GM19468 (cell line): ENCODE measurements around the gene RPTOR.

Experiments
- ATAC-seq: cut with Tn5 transposase; IDR thresholded peaks from one replicate; pipeline ENCODE4 v1.9.1; 2021; ENCODE audit warnings: mild to moderate bottlenecking, moderate library complexity, moderate number of reproducible peaks; ENCODE audit not compliant: unreplicated experiment; ENCODE audit errors: extremely low read depth

Gene RPTOR

DNA sequence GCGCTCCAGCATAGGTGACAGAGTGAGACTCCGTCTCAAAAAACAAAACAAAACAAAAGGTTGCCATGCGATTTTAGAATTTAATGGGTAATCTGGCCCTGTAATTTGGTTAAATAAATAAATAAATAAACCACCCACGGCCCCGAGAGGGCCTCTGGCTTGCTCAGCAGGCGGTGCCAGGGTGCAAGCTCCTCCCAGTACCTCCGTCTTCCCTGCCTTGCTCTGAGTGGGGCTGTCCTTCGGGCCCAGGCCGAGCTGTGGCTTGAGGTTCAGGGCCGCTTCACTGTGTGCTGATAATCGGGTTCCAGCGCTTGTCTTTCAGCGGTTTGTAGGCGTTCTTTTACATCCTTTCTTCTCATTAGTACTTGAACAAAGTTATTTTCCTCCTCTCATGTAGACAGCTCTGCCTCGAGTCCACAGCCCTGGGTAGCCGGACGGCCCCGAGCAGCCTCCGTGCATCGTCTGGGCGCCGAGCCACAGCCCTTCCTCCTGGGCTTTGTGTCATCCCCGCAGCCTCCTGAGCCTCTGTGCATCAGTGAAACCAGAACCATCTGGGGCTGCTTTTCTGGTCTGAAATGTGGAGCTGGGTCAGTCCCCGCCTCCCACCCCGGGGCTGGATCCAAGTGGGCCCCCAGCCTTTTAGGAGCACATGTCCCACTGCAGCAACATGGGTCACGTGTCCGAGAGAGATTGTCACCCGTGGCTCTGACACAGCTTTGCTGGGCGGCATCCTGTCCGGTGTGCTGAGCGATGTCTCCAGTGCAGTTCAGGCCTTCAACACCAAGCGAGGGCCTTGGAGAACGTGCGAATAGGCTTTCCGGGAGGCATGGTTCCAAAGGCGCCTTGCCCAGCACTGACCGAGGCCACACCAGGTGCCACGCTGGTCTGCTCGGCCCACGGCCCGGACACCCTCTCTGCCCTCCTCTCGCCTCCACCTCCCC lies 289.6 kb downstream of the RPTOR start:
- ATAC-seq: no peak

GRCh38 chr17:80834893-80835275 lies 290.2 kb downstream of the RPTOR start:
- ATAC-seq: no peak

DNA sequence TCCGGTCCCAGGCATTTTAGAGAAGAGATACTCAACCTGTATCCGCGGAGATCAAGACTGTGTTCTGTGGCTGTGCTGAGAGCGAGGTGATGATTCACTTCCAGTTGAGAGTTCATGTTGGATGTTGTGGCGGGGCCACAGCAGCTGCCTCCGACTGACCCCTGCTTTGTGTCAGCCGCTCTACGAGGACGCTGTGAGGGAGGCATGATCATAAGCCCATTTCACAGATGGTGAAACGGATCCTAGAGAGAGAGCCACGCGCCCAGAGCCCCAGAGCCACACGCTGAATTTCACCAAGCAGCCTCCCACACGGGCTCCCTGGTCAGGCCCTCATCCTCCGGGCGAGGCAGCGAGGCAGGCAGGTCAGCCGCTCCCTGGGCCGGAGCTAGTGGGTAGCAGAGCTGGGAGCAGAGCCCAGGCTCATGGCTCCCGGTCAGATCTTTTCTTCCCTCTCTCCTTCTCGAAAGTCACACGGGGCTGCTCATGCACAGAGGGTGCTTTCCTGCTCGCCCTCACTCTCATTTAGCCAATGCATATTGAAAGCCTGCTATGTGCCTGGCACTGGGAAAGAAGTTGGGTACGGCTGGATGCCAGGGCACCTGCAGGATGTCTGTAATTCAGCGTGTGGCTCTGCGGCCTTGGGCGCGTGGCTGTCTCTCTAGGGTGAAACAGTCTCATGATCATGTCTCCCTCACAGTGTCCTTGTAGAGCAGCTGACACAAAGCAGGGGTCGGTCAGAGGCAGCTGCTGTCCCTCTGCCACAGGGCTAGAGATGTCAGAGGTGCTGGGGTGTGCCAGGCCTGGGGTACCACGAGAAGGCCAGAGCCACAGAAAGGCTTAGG lies 291.4 kb downstream of the RPTOR start:
- no peak for ATAC-seq

- ATAC-seq: no peak
Measured at GRCh38 chr17:80836658-80836965, 292.0 kb downstream of the RPTOR start.

DNA sequence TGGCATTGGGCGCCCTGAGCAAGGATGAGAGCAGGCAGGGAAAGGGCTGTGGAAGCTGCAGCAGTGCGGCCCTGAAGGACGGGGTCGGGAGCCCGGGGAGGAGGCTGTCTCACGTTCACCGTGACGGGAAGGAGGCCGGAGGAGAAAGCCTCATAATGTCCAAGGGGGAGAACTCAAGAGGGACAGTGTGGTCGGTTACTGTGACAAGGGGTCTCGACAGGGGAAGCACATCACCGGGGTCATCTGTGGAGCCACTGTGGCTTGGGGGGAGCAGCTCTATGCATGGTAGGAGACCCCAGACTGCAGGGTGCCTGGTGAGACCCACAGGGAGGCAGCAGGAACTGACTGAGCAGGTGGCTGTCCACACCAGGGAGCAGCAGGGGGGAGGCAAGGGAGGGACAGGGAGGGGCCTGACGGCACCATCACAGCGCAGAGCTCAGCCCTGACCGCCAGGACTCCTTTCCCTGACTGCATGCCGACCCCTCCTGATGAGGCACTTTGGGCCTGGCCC lies 292.4 kb downstream of the RPTOR start:
- ATAC-seq: no peak

DNA sequence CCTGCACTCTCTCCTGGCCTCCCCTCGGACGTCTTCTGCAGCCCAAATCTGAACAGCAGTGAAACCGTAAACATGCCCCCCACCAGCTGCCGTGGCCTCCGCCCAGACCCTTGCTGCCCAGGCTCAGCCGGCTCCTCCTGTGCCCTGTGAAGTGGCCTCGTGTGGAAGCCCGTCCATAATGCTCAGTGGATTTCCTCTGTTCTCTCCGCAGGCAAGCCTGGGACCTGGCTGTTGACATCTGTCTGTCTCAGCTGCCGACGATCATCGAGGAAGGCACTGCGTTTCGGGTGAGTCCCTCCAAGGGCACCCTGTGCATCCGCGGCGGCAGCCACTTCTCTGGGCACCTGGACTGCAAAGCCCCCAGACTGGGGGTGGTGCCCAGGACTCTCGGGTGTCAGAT lies 293.1 kb downstream of the RPTOR start:
- no peak for ATAC-seq

DNA sequence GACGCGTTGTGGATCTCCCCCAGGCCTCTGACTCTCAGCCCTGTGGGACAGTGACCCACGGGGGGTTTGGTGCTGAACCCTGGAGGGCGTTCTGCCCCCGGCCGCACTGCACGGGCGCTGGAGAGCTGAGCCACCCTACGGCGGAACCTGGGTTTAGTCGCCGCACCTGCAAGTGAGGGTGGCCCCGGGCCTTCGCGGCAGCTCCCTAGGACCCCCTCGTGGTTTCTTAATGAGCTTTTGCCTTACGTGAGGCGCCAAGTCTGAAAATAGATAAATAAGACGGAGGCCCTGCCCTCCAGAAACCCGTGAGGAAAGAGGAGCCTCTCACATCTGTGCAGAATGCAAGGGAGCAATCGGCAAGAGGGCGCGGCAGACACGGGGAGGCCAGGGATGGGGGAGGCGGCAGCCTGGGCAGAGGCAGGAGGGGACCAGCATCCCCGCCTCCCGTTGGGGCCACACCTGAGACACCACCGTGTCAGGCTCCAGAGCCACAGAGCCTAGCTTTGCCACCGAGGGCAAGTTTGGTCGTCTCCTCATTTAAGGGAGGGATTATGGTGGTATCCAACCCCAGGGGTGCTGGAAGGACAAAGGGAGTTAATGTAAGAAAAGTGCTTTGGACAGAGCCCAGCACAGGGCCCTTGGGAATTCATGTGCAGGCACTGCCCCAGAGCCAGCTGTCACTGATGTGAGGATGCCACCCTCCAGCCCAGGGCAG lies 293.8 kb downstream of the RPTOR start:
- ATAC-seq: no peak

DNA sequence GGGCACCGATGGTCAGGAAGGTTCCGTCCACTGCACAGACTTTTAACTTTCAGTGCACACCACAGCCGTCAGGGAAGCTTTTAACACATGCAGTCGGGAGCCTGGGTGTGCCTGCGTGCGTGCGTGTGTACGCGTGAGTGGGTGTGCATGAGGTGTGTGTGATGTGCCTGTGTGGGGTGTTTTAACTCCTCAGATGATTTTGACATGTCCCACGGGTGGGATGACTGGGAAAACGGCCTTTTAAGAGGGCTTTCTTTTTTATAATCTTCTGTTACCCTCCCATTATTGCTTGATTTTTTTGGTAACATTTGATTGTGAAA lies 294.3 kb downstream of the RPTOR start:
- no peak for ATAC-seq

DNA sequence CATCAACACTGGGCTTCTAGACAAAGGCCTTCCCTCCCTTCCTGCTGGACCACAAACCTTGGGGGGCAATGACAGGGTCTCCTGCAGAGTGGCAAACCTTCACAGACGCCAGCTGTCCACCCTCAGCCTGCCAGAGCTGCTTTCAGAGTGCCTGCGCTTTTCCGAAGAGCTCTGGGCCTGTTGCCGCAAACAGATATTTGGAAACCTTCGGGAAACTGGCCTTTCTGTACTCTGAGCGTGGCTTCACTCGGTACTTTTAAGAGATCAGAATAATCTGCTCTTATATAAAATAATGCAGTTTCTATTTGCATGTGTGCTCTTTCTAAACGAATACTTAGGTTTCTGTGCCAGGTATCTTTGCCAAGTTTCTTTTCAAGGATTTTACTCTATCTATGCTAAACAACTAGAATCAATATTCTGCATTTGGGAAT lies 294.9 kb downstream of the RPTOR start:
- ATAC-seq: no peak

DNA sequence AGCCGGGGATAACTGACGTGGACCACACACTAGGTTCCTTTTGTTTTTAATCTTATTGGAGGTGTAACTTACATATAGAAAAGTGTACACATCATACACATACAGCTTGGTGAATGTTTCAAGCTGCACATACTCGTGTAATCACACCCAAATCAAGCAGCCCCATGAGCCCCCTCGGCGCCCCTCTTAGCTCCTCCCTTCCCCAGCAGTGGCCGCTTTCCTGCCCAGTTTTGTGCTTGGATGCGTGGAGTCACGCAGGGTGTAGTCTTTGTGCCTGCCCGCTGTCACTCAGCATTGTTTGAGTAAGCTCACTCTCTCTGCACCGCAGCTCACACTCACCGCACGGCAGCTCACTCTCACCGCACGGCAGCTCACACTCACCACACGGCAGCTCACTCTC lies 295.3 kb downstream of the RPTOR start:
- no peak for ATAC-seq

DNA sequence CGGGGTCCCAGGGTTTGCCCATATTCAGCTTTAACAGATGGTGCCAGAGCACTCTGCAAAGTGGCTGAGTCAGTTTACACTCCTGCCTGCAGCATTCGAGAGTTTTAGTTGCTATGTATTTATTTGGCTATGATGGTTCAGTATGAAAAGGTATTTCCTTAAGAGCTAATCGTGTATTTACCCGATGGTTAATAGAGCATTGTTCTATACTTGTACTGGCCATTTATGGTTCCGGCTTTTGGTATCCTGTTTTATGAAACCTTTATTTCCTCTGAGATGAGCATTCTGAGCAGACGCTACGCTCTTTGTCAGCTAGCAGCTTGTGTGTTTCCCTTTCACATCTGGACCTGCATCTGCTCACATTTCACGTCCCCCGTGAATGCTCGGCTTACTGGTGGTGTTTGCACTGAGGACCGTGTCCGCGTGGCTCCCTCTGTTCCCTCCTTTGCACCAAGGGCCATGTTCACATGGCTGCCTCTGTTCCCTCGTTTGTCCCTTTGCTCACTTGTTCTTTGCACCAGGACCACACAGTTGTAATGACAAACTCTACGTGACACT lies 297.9 kb downstream of the RPTOR start:
- no peak for ATAC-seq

DNA sequence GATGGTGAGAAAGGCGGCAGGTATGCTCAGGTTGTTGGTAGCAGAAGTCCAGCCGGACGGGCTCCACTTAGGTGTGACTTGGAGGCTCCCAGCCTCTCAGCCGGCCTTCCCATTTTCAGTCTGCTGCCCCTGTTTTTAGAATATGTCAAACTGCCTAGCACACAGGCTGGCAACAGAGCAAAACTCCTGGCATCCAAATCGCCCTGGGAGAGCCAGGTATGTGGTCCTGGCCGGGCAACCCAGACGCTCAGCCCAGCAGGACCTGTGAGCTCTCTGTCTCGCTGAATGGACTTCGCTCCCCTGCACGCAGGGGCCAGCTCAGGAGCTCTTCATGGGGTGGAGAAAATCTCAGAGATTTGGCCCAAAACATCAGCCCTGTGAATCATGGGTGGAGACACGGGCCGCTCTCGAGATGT lies 299.1 kb downstream of the RPTOR start:
- no peak for ATAC-seq

GRCh38 chr17:80844418-80844990 lies 299.9 kb downstream of the RPTOR start:
- no peak for ATAC-seq

DNA sequence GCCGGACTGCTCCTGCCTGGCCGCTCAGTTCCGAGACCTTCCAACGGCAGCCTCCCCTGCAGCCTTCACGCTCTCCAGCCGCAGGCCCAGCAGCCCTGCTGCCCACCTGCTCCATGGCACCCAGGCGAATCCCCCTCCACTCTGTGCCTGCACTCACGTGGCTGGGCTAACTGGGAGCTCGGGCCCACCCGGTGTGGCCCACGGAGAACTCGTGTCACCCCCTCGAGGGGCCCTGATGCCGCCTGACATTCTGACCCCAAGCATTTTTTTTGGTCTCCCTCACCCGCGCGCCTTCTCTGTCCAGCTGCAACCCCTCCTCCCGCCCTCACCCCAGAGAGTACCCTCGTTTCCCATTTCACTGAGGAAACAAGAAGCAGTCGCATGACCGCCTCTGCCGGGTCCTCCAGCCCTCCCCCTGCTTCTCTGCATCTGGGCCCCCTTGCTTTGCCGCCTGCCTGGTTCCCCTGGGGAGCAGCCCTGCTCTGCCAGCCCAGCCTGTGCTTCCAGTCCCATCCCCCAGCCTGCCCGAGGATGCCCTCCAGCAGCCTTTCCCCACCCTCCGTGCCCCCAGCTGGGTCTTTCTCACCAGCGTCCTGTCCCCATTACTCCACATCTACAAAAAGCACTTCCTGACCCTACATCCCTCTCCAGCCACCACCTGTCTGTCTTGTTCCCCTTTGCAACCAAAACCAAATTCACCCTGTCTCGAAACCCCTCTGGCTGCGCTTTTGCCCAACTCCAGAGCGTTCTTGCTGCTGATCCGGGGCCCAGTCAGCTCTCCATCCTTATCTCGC lies 300.6 kb downstream of the RPTOR start:
- ATAC-seq: no peak

GRCh38 chr17:80845863-80846671 lies 301.4 kb downstream of the RPTOR start:
- ATAC-seq: no peak

- ATAC-seq: no peak
Measured at GRCh38 chr17:80846932-80847331, 302.3 kb downstream of the RPTOR start.

- no peak for ATAC-seq
Measured at GRCh38 chr17:80847496-80848230, 303.0 kb downstream of the RPTOR start.
